GM12872 (cell line): Measurements from ENCODE around the gene PARP1.

Experiments
- CTCF ChIP-seq: IDR thresholded peaks from 3 replicates; pipeline ENCODE4 v1.5.1; 2011; ENCODE audit warnings: low read depth, mild to moderate bottlenecking, low read length, moderate library complexity; ENCODE audit not compliant: insufficient read depth

The PARP1 gene

GRCh38 chr1:226395753-226396152, 12.1 kb downstream of the PARP1 start:
- TF ChIP-seq CTCF = no peak

GRCh38 chr1:226394462-226394861, 13.4 kb downstream of the PARP1 start:
- no peak for TF ChIP-seq CTCF

GRCh38 chr1:226390681-226391080, 17.2 kb downstream of the PARP1 start:
- TF ChIP-seq CTCF = no peak

GRCh38 chr1:226388131-226388530, 19.8 kb downstream of the PARP1 start:
- TF ChIP-seq CTCF = no peak

GRCh38 chr1:226384717-226385116, 23.2 kb downstream of the PARP1 start:
- TF ChIP-seq CTCF = no peak

GRCh38 chr1:226384040-226384439, 23.9 kb downstream of the PARP1 start:
- TF ChIP-seq CTCF = no peak

GRCh38 chr1:226382030-226382429, 25.9 kb downstream of the PARP1 start:
- no peak for TF ChIP-seq CTCF
